Neural progenitor cell (in vitro differentiated cells): ENCODE results near the gene OGFOD2. TPM values are rescaled to one million over a fixed set of nuclear protein-coding genes. Genes with fewer than 3 reads are reported as not detected.

Source experiments
- DNase-seq: peaks from one replicate; pipeline ENCODE4 v3.0.0-alpha.2; 2016; ENCODE audit warnings: low spot score
- H2AFZ ChIP-seq: fragments of 200-600 bp; sonication (generic); replicated peaks from 2 replicates; pipeline ENCODE4 v1.6.1; 2016; ENCODE audit warnings: antibody characterized with exemption
- H3F3A ChIP-seq: fragments of 200-600 bp; sonication (generic); 2 replicates; pipeline ENCODE4 v1.6.1; 2016; ENCODE audit warnings: antibody characterized with exemption, low read depth
- H3K27ac ChIP-seq: fragments of 200-600 bp; sonication (generic); 2 replicates; pipeline ENCODE4 v1.5.1; 2016; ENCODE audit warnings: mild to moderate bottlenecking
- H3K27me3 ChIP-seq: fragments of 200-600 bp; sonication (generic); 2 replicates; pipeline ENCODE4 v1.6.1; 2016; ENCODE audit warnings: mild to moderate bottlenecking, moderate library complexity
- H3K36me3 ChIP-seq: fragments of 200-600 bp; sonication (generic); 2 replicates; pipeline ENCODE4 v1.5.1; 2016
- H3K4me1 ChIP-seq: fragments of 200-600 bp; sonication (generic); 2 replicates; pipeline ENCODE4 v1.6.1; 2016; ENCODE audit warnings: mixed run types
- H3K4me2 ChIP-seq: fragments of 200-600 bp; sonication (generic); 2 replicates; pipeline ENCODE4 v1.6.1; 2016
- H3K4me3 ChIP-seq: fragments of 200-600 bp; sonication (generic); 2 replicates; pipeline ENCODE4 v1.5.1; 2016
- H3K79me2 ChIP-seq: fragments of 200-600 bp; sonication (generic); 2 replicates; pipeline ENCODE4 v1.6.1; 2016; ENCODE audit warnings: low read depth
- H3K9ac ChIP-seq: fragments of 200-600 bp; sonication (generic); 2 replicates; pipeline ENCODE4 v1.6.1; 2016
- H3K9me3 ChIP-seq: fragments of 200-600 bp; sonication (generic); 2 replicates; pipeline ENCODE4 v1.5.1; 2016; ENCODE audit warnings: low read depth
- H4K20me1 ChIP-seq: fragments of 200-600 bp; sonication (generic); 2 replicates; pipeline ENCODE4 v1.6.1; 2016; ENCODE audit warnings: low read depth
- H3K27ac Mint-ChIP-seq: 3 replicates; pipeline ENCODE4 v1.8.0; 2021; ENCODE audit warnings: mixed read lengths
- H3K27me3 Mint-ChIP-seq: 2 replicates; pipeline ENCODE4 v1.8.0; 2022; ENCODE audit warnings: low read depth, mild to moderate bottlenecking, inconsistent platforms, moderate library complexity, mixed read lengths; ENCODE audit not compliant: insufficient read depth
- H3K36me3 Mint-ChIP-seq: 3 replicates; pipeline ENCODE4 v1.8.0; 2021; ENCODE audit warnings: mixed read lengths
- H3K4me1 Mint-ChIP-seq: 3 replicates; pipeline ENCODE4 v1.8.0; 2021; ENCODE audit warnings: mixed read lengths
- H3K4me3 Mint-ChIP-seq: 3 replicates; pipeline ENCODE4 v1.8.0; 2021; ENCODE audit warnings: mild to moderate bottlenecking, moderate library complexity, mixed read lengths
- H3K9me3 Mint-ChIP-seq: 3 replicates; pipeline ENCODE4 v1.8.0; 2020; ENCODE audit warnings: mixed read lengths
- CTCF ChIP-seq: fragments of 200-600 bp; sonication (generic); IDR thresholded peaks from 2 replicates; pipeline ENCODE4 v1.5.1; 2017; ENCODE audit warnings: antibody characterized with exemption, mild to moderate bottlenecking
- EZH2 ChIP-seq: fragments of 200-600 bp; sonication (generic); IDR thresholded peaks from 2 replicates; pipeline ENCODE4 v1.6.1; 2017; ENCODE audit warnings: antibody characterized with exemption, mild to moderate bottlenecking, moderate library complexity
- EZH2phosphoT487 ChIP-seq: fragments of 200-600 bp; sonication (generic); IDR thresholded peaks from 2 replicates; pipeline ENCODE4 v1.6.1; 2017; ENCODE audit warnings: antibody characterized with exemption
- total RNA-seq: library from RNA; depleted of rRNA; stranded (reverse); fragments of >200 nt; gene quantifications from 2 replicates; pipeline ENCODE4 v1.2.3, GENCODE V29; 2015; ENCODE audit warnings: low replicate concordance

The OGFOD2 gene
- total RNA-seq, 1 donor from 2014 or later: 9.9 TPM

GRCh38 chr12:122988612-122989212 lies 13.7 kb downstream of the OGFOD2 start:
- Histone ChIP-seq H3K9ac (no peak overlapping the region), H3K4me3 (no peak overlapping the region), H3K4me1 (no peaks in the 10 kb centered on the region), H3F3A (no peaks in the 10 kb centered on the region), H3K36me3 (no peaks in the 10 kb centered on the region), H3K4me2 (no peak overlapping the region), H3K79me2 (no peaks in the 10 kb centered on the region), H3K27ac (no peak overlapping the region), H2AFZ (no peak overlapping the region), H3K9me3 (no peaks in the 10 kb centered on the region), H4K20me1 (peaks cover 2% of the 10 kb centered on the region), H3K27me3 (no peaks in the 10 kb centered on the region)
- Mint-ChIP-seq H3K27me3 (peaks cover 3% of the 10 kb centered on the region), H3K27ac (no peak overlapping the region), H3K9me3 (no peaks in the 10 kb centered on the region), H3K4me3 (no peak overlapping the region), H3K36me3 (no peaks in the 10 kb centered on the region), H3K4me1 (peaks cover 16% of the 10 kb centered on the region)
- no peak for TF ChIP-seq EZH2phosphoT487
- TF ChIP-seq CTCF: no peak
- no peak for TF ChIP-seq EZH2
- DNase-seq: no peak

- Histone ChIP-seq H3K4me2 (no peak overlapping the region), H3K27me3 (no peaks in the 10 kb centered on the region), H3K36me3 (no peaks in the 10 kb centered on the region), H4K20me1 (no peaks in the 10 kb centered on the region), H2AFZ (no peak overlapping the region), H3K79me2 (no peaks in the 10 kb centered on the region), H3K4me3 (no peak overlapping the region), H3K27ac (no peak overlapping the region), H3K9ac (no peak overlapping the region), H3F3A (no peaks in the 10 kb centered on the region), H3K4me1 (no peaks in the 10 kb centered on the region), H3K9me3 (no peaks in the 10 kb centered on the region)
- H3K27me3 Mint-ChIP-seq: peaks cover 3% of the 10 kb centered on the region
- H3K4me1 Mint-ChIP-seq: peaks cover 11% of the 10 kb centered on the region
- H3K27ac Mint-ChIP-seq: peak overlapping the region; percentile 46
- no peaks in the 10 kb centered on the region for H3K36me3 Mint-ChIP-seq
- no peak for TF ChIP-seq EZH2phosphoT487
- TF ChIP-seq EZH2: no peak
- TF ChIP-seq CTCF: peak; percentile 15
- H3K4me3 Mint-ChIP-seq: no peak overlapping the region
- H3K9me3 Mint-ChIP-seq: no peaks in the 10 kb centered on the region
- no peak for DNase-seq
These were observed 14.3 kb downstream of the OGFOD2 start for GRCh38 chr12:122989225-122989839.

DNA sequence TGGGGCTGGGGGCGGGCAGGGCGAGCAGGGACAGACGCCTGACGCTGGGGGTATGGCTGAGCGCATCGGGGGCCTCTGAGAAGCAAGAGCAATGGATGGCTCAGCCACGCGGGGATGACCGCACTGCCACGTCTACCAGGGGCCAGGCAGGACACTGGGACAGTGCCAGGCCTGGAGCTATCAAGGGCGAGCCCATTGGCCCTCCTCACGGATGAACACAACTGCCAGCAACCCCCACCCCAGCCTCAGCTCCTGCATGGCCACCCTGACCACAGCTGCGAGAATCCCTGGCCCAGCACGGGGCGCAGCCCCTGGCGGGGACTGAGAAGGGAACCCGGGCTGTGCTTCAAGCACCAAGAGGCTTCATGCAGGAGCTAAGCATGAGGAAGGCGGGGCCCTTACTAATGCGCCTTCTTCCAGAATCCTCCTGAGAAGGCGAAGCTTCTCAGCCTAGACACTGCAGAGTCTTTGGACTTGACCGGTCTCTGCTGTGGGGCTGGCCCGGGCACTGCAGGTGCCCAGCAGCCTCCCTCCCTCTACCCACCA lies 14.9 kb downstream of the OGFOD2 start:
- TF ChIP-seq CTCF: no peak
- no peak for TF ChIP-seq EZH2
- no peak for TF ChIP-seq EZH2phosphoT487
- Histone ChIP-seq H3F3A (no peaks in the 10 kb centered on the region), H3K27ac (no peak overlapping the region), H4K20me1 (no peaks in the 10 kb centered on the region), H3K9me3 (no peaks in the 10 kb centered on the region), H3K4me3 (no peak overlapping the region), H3K9ac (no peak overlapping the region), H2AFZ (no peak overlapping the region), H3K4me2 (no peak overlapping the region), H3K4me1 (no peaks in the 10 kb centered on the region), H3K79me2 (no peaks in the 10 kb centered on the region), H3K36me3 (no peaks in the 10 kb centered on the region), H3K27me3 (no peaks in the 10 kb centered on the region)
- Mint-ChIP-seq H3K4me3 (no peak overlapping the region), H3K36me3 (no peaks in the 10 kb centered on the region), H3K27ac (no peak overlapping the region), H3K9me3 (no peaks in the 10 kb centered on the region), H3K27me3 (peaks cover 3% of the 10 kb centered on the region), H3K4me1 (peaks cover 5% of the 10 kb centered on the region)
- no peak for DNase-seq
